ENCODE results near the gene OR51A4.
"Not testable (repeated sequence)": the region's sequence is repeated elsewhere in the genome, so short reads cannot be mapped to it uniquely, and the experiment has no call there.

OR51A4 gene

GRCh38 chr11:4947505-4947904 is at the start of gene OR51A4:
OR51A4 (minus strand) TSS chr11:4947605; CDS start chr11:4947100, 505 bp downstream.
- H3K4me1 ChIP-seq (ENCODE audit: insufficient read depth, low read length) = no peaks in the 10 kb centered on the region
- no peaks in the 10 kb centered on the region for H3K36me3 ChIP-seq (ENCODE audit: insufficient read depth, low read length)
- no peak within 1 kb of the TSS for H3K4me3 ChIP-seq (ENCODE audit: low read length)
- no peaks in the 10 kb centered on the region for H3K9me3 ChIP-seq (ENCODE audit: low read length)
- H3K27me3 ChIP-seq (ENCODE audit: insufficient read depth, low read length) = no peaks in the 10 kb centered on the region
- no peak within 1 kb of the TSS for H2AFZ ChIP-seq (ENCODE audit: low read depth, low read length)

GRCh38 chr11:4994551-4994950 is 47.1 kb upstream of the OR51A4 start, which contains the start of gene OR51L1:
OR51L1 (plus strand) TSS chr11:4994851; CDS start chr11:4998983, 4,132 bp downstream.
- no peak within 1 kb of the TSS for H2AFZ ChIP-seq (ENCODE audit: low read depth, low read length)
- no peaks in the 10 kb centered on the region for H3K4me1 ChIP-seq (ENCODE audit: insufficient read depth, low read length)
- H3K36me3 ChIP-seq (ENCODE audit: insufficient read depth, low read length) = no peaks in the 10 kb centered on the region

GRCh38 chr11:4991060-4991459 is 43.7 kb upstream of the OR51A4 start:
- Histone ChIP-seq H3K4me1 (ENCODE audit: insufficient read depth, low read length) (no peaks in the 10 kb centered on the region), H2AFZ (ENCODE audit: low read depth, low read length) (no peak overlapping the region), H3K27me3 (ENCODE audit: insufficient read depth, low read length) (no peaks in the 10 kb centered on the region), H3K9me3 (ENCODE audit: low read length) (no peaks in the 10 kb centered on the region), H3K36me3 (ENCODE audit: insufficient read depth, low read length) (no peaks in the 10 kb centered on the region), H3K4me3 (ENCODE audit: low read length) (no peak overlapping the region)

More at GRCh38 chr11:4994551-4994950, 47.1 kb upstream of the OR51A4 start, which contains the start of gene OR51L1:
- Histone ChIP-seq H3K4me3 (ENCODE audit: low read length) (no peak within 1 kb of the TSS), H3K9me3 (ENCODE audit: low read length) (no peaks in the 10 kb centered on the region), H3K27me3 (ENCODE audit: insufficient read depth, low read length) (no peaks in the 10 kb centered on the region)

- no peaks in the 10 kb centered on the region for H3K27me3 ChIP-seq (ENCODE audit: insufficient read depth, low read length)
- H3K4me1 ChIP-seq (ENCODE audit: insufficient read depth, low read length) = no peaks in the 10 kb centered on the region
- H3K4me3 ChIP-seq (ENCODE audit: low read length) = no peak overlapping the region
- no peak overlapping the region for H2AFZ ChIP-seq (ENCODE audit: low read depth, low read length)
- no peaks in the 10 kb centered on the region for H3K9me3 ChIP-seq (ENCODE audit: low read length)
- H3K36me3 ChIP-seq (ENCODE audit: insufficient read depth, low read length) = no peaks in the 10 kb centered on the region
Measured at GRCh38 chr11:4983841-4984240, 36.4 kb upstream of the OR51A4 start.

- no peaks in the 10 kb centered on the region for H3K9me3 ChIP-seq (ENCODE audit: low read length)
Measured at GRCh38 chr11:4982678-4983077, 35.3 kb upstream of the OR51A4 start.

GRCh38 chr11:4979036-4979435 is 31.6 kb upstream of the OR51A4 start:
- Histone ChIP-seq H3K27me3 (ENCODE audit: insufficient read depth, low read length) (no peaks in the 10 kb centered on the region), H3K36me3 (ENCODE audit: insufficient read depth, low read length) (no peaks in the 10 kb centered on the region), H3K9me3 (ENCODE audit: low read length) (no peaks in the 10 kb centered on the region), H3K4me3 (ENCODE audit: low read length) (no peak overlapping the region), H3K4me1 (ENCODE audit: insufficient read depth, low read length) (no peaks in the 10 kb centered on the region), H2AFZ (ENCODE audit: low read depth, low read length) (no peak overlapping the region)

More at GRCh38 chr11:4982678-4983077, 35.3 kb upstream of the OR51A4 start:
- Histone ChIP-seq H3K4me1 (ENCODE audit: insufficient read depth, low read length) (no peaks in the 10 kb centered on the region), H3K36me3 (ENCODE audit: insufficient read depth, low read length) (no peaks in the 10 kb centered on the region), H3K27me3 (ENCODE audit: insufficient read depth, low read length) (no peaks in the 10 kb centered on the region), H2AFZ (ENCODE audit: low read depth, low read length) (no peak overlapping the region), H3K4me3 (ENCODE audit: low read length) (no peak overlapping the region)

GRCh38 chr11:4975436-4975835 is 28.0 kb upstream of the OR51A4 start:
- H3K4me1 ChIP-seq (ENCODE audit: insufficient read depth, low read length) = no peaks in the 10 kb centered on the region
- H3K9me3 ChIP-seq (ENCODE audit: low read length) = no peaks in the 10 kb centered on the region
- H2AFZ ChIP-seq (ENCODE audit: low read depth, low read length) = no peak overlapping the region
- H3K4me3 ChIP-seq (ENCODE audit: low read length) = no peak overlapping the region
- no peaks in the 10 kb centered on the region for H3K36me3 ChIP-seq (ENCODE audit: insufficient read depth, low read length)
- no peaks in the 10 kb centered on the region for H3K27me3 ChIP-seq (ENCODE audit: insufficient read depth, low read length)

GRCh38 chr11:4962816-4963215 is 15.4 kb upstream of the OR51A4 start:
- Histone ChIP-seq H3K4me3 (ENCODE audit: low read length) (no peak overlapping the region), H3K27me3 (ENCODE audit: insufficient read depth, low read length) (no peaks in the 10 kb centered on the region), H2AFZ (ENCODE audit: low read depth, low read length) (no peak overlapping the region), H3K36me3 (ENCODE audit: insufficient read depth, low read length) (no peaks in the 10 kb centered on the region), H3K9me3 (ENCODE audit: low read length) (no peaks in the 10 kb centered on the region), H3K4me1 (ENCODE audit: insufficient read depth, low read length) (no peaks in the 10 kb centered on the region)

- Histone ChIP-seq H3K36me3 (ENCODE audit: insufficient read depth, low read length) (no peaks in the 10 kb centered on the region), H2AFZ (ENCODE audit: low read depth, low read length) (no peak overlapping the region), H3K27me3 (ENCODE audit: insufficient read depth, low read length) (no peaks in the 10 kb centered on the region), H3K4me3 (ENCODE audit: low read length) (no peak overlapping the region), H3K4me1 (ENCODE audit: insufficient read depth, low read length) (no peaks in the 10 kb centered on the region), H3K9me3 (ENCODE audit: low read length) (no peaks in the 10 kb centered on the region)
Measured at GRCh38 chr11:4960877-4961276, 13.5 kb upstream of the OR51A4 start.

GRCh38 chr11:4957396-4957795 is 10.0 kb upstream of the OR51A4 start:
- H3K9me3 ChIP-seq (ENCODE audit: low read length) = no peaks in the 10 kb centered on the region
- H2AFZ ChIP-seq (ENCODE audit: low read depth, low read length) = no peak overlapping the region
- no peaks in the 10 kb centered on the region for H3K4me1 ChIP-seq (ENCODE audit: insufficient read depth, low read length)
- H3K4me3 ChIP-seq (ENCODE audit: low read length) = no peak overlapping the region
- no peaks in the 10 kb centered on the region for H3K36me3 ChIP-seq (ENCODE audit: insufficient read depth, low read length)
- no peaks in the 10 kb centered on the region for H3K27me3 ChIP-seq (ENCODE audit: insufficient read depth, low read length)

- not testable (repeated sequence) for H3K4me1 ChIP-seq (ENCODE audit: insufficient read depth, low read length); H3K36me3 ChIP-seq (ENCODE audit: insufficient read depth, low read length); H3K27me3 ChIP-seq (ENCODE audit: insufficient read depth, low read length); H3K4me3 ChIP-seq (ENCODE audit: low read length); H2AFZ ChIP-seq (ENCODE audit: low read depth, low read length); H3K9me3 ChIP-seq (ENCODE audit: low read length)
Measured at GRCh38 chr11:4955613-4956012, 8.2 kb upstream of the OR51A4 start, which contains the start of gene OR51A2. OR51A2 (minus strand) TSS chr11:4955713; CDS start chr11:4955713, 0 bp downstream.

- Histone ChIP-seq H3K4me1 (ENCODE audit: insufficient read depth, low read length) (no peaks in the 10 kb centered on the region), H3K27me3 (ENCODE audit: insufficient read depth, low read length) (no peaks in the 10 kb centered on the region), H3K9me3 (ENCODE audit: low read length) (no peaks in the 10 kb centered on the region), H3K36me3 (ENCODE audit: insufficient read depth, low read length) (no peaks in the 10 kb centered on the region), H2AFZ (ENCODE audit: low read depth, low read length) (no peak overlapping the region), H3K4me3 (ENCODE audit: low read length) (no peak overlapping the region)
Measured at GRCh38 chr11:4936745-4937144, 10.7 kb downstream of the OR51A4 start.

GRCh38 chr11:4932751-4933150 is 14.7 kb downstream of the OR51A4 start:
- Histone ChIP-seq H3K4me3 (ENCODE audit: low read length) (no peak overlapping the region), H2AFZ (ENCODE audit: low read depth, low read length) (no peak overlapping the region), H3K27me3 (ENCODE audit: insufficient read depth, low read length) (no peaks in the 10 kb centered on the region), H3K9me3 (ENCODE audit: low read length) (no peaks in the 10 kb centered on the region), H3K4me1 (ENCODE audit: insufficient read depth, low read length) (no peaks in the 10 kb centered on the region), H3K36me3 (ENCODE audit: insufficient read depth, low read length) (no peaks in the 10 kb centered on the region)

GRCh38 chr11:4926608-4927007 is 20.8 kb downstream of the OR51A4 start:
- Histone ChIP-seq H2AFZ (ENCODE audit: low read depth, low read length) (no peak overlapping the region), H3K27me3 (ENCODE audit: insufficient read depth, low read length) (no peaks in the 10 kb centered on the region), H3K4me3 (ENCODE audit: low read length) (no peak overlapping the region), H3K36me3 (ENCODE audit: insufficient read depth, low read length) (no peaks in the 10 kb centered on the region), H3K9me3 (ENCODE audit: low read length) (no peaks in the 10 kb centered on the region), H3K4me1 (ENCODE audit: insufficient read depth, low read length) (no peaks in the 10 kb centered on the region)

All from neuron (in vitro differentiated cells).